Lung (tissue), 12 donors: ENCODE measurements around the gene RPL36. TPM values are rescaled to one million over a fixed set of nuclear protein-coding genes. Genes with fewer than 3 reads are reported as not detected.

Experiments used
- ATAC-seq: fragments of 200-7000 bp; cut with Tn5 transposase; one replicate; pipeline ENCODE4 v1.9.1; 2020; ENCODE audit warnings: moderate number of reproducible peaks; ENCODE audit not compliant: insufficient read depth, low FRiP score
- DNase-seq, 3 donors: peaks; one replicate each; pipeline ENCODE4 v3.0.0-alpha.2; 2013 to 2017
- H3K27ac ChIP-seq, 2 donors: one replicate each; pipeline ENCODE4 v1.5.1; 2013; ENCODE audit warnings: mild to moderate bottlenecking in 2 of 2, moderate library complexity in 2 of 2, control low read depth in 1 of 2, inconsistent platforms in 1 of 2, low read depth in 1 of 2, low read length in 1 of 2
- H3K27me3 ChIP-seq, 3 donors: one replicate each; pipeline ENCODE4 v1.5.1; 2013; ENCODE audit warnings: low read length in 2 of 3; ENCODE audit not compliant: control insufficient read depth in 3 of 3, insufficient read depth in 3 of 3
- H3K36me3 ChIP-seq, 4 donors: one replicate each; pipeline ENCODE4 v1.5.1; 2013; ENCODE audit warnings: low read length in 4 of 4, mild to moderate bottlenecking in 1 of 4, moderate library complexity in 1 of 4; ENCODE audit not compliant: control insufficient read depth in 4 of 4, insufficient read depth in 4 of 4
- H3K4me1 ChIP-seq, 5 donors: one replicate each; pipeline ENCODE4 v1.5.1; 2013; ENCODE audit warnings: low read length in 5 of 5, mild to moderate bottlenecking in 2 of 5, moderate library complexity in 1 of 5; ENCODE audit not compliant: control insufficient read depth in 5 of 5, insufficient read depth in 5 of 5
- H3K4me3 ChIP-seq: one replicate; pipeline ENCODE4 v1.5.1; 2013; ENCODE audit warnings: mild to moderate bottlenecking, control low read depth, moderate library complexity
- H3K9ac ChIP-seq, 2 donors: one replicate each; pipeline ENCODE4 v1.5.1; 2013; ENCODE audit warnings: low read length in 2 of 2, control low read depth in 1 of 2; ENCODE audit not compliant: insufficient read depth in 1 of 2
- H3K9me3 ChIP-seq, 4 donors: one replicate each; pipeline ENCODE4 v1.5.1; 2013; ENCODE audit warnings: low read length in 3 of 4, mild to moderate bottlenecking in 1 of 4, moderate library complexity in 1 of 4; ENCODE audit not compliant: control insufficient read depth in 4 of 4, insufficient read depth in 3 of 4
- WGBS, 2 donors: extraction: QIAGEN DNeasy Blood & Tissue Kit; methylation state at CpG; one replicate each; pipeline ENCODE4 v1.1.7; 2013; 5-methylcytosine and 5-hydroxymethylcytosine counted together
- polyA plus RNA-seq, 2 donors: library from polyadenylated mRNA; stranded (reverse); fragments of 200-250 nt; gene quantifications; one replicate each; pipeline ENCODE4 v1.2.1, GENCODE V29; 2013
- total RNA-seq, 2 donors: library from RNA; depleted of rRNA in 1 of 2; stranded (reverse); fragments of >200 nt in 1 of 2; gene quantifications; one replicate each; pipeline ENCODE4 v1.2.1, GENCODE V29; 2014 to 2021
- TF ChIP-seq, protein P1 (sequence below): IDR thresholded peaks from 2 replicates; pipeline ENCODE4 v1.5.1; 2012; ENCODE audit warnings: mild to moderate bottlenecking; ENCODE audit errors: control extremely low read depth, extremely low read depth
- donor health status: control.
- donor health status: control.
- donor health status: Bipolar disorder and iron deficiency.
- donor health status: healthy.
- donor health status: DM: yes; HTN: yes; CAD: no.

Gene RPL36
- total and polyA plus RNA-seq, 4 donors = 309 to 1,934 (median 702) TPM

- no peak overlapping the region for H3K9ac ChIP-seq
- peaks cover 0 to 16% (median 0%) of the 10 kb centered on the region in 4 donors for H3K36me3 ChIP-seq
- no peak for ATAC-seq
- no peak overlapping the region for H3K27ac ChIP-seq
- TF ChIP-seq, protein P1, sequence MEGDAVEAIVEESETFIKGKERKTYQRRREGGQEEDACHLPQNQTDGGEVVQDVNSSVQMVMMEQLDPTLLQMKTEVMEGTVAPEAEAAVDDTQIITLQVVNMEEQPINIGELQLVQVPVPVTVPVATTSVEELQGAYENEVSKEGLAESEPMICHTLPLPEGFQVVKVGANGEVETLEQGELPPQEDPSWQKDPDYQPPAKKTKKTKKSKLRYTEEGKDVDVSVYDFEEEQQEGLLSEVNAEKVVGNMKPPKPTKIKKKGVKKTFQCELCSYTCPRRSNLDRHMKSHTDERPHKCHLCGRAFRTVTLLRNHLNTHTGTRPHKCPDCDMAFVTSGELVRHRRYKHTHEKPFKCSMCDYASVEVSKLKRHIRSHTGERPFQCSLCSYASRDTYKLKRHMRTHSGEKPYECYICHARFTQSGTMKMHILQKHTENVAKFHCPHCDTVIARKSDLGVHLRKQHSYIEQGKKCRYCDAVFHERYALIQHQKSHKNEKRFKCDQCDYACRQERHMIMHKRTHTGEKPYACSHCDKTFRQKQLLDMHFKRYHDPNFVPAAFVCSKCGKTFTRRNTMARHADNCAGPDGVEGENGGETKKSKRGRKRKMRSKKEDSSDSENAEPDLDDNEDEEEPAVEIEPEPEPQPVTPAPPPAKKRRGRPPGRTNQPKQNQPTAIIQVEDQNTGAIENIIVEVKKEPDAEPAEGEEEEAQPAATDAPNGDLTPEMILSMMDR = no peak
- peaks cover 0 to 7% (median 4%) of the 10 kb centered on the region in 5 donors for H3K4me1 ChIP-seq
- H3K9me3 ChIP-seq = no peaks in the 10 kb centered on the region
- no peak overlapping the region for H3K4me3 ChIP-seq
- no peak for DNase-seq
- WGBS, 2 donors = 91 to 92% methylated on average over 5 of the region's 5 CpGs
- no peaks in the 10 kb centered on the region for H3K27me3 ChIP-seq
Measured at GRCh38 chr19:5674714-5675113, 15.4 kb upstream of the RPL36 start.

DNA sequence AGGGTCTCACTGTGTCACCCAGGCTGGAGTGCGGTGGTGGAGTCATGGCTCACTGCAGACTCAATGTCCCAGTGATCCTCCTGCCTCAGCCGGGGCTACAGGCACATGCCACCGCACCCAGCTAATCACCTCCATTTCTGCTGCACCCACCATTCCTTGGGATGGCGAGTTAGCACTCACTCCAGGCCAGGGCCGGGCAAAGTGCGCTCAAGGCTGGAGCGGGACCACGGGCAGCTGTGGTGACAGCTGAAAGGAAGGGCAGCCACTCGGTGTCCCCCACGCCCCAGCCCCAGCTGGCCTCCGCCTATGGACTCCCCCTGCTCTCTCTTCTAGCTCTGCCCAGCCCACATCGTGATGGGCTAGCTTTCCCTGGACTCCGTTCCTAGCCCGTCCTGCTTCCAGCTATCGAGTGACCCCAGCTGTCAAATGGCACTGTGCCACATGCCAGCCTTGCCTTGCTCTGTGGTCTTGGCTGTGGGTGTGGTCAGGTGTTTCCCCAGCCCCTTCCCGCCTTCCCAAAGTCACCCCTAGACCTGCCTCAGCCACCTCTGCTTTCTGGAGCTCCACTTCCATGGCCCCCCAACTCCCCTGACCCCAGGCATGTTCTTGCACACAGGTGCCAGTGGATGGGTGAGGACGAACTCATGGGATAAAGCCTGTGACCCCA lies 13.9 kb upstream of the RPL36 start:
- H3K36me3 ChIP-seq = peaks cover 0 to 11% (median 0%) of the 10 kb centered on the region in 4 donors
- no peak for ATAC-seq

DNA sequence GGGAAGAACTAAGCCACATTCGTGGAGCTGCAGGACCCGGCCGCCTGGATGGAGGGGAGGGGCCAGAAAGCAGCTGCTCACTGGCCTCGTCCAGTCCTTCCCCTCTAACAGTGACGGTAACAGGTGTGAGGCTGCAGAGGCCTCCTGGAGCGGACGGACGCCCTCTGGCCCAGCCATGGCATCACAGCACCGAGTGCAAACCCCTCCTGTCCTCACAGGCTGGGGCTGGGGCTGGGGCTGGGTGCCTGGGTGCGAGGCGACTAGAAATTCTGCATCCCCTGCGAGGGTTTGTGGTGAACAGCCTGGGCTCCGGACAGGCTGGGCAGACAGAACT lies 13.4 kb upstream of the RPL36 start:
- 83 to 85% methylated on average over 13 of the region's 13 CpGs for WGBS, 2 donors

More for the DNA sequence above, 13.9 kb upstream of the RPL36 start:
- Histone ChIP-seq H3K4me1 (peaks cover 0 to 11% (median 6%) of the 10 kb centered on the region in 5 donors), H3K9ac (no peak overlapping the region), H3K9me3 (no peaks in the 10 kb centered on the region), H3K27ac (no peak overlapping the region), H3K4me3 (no peak overlapping the region), H3K27me3 (no peaks in the 10 kb centered on the region)
- TF ChIP-seq, protein P1 = no peak
- DNase-seq = no peak
- 83 to 87% methylated on average over 17 of the region's 17 CpGs for WGBS, 2 donors

More for the DNA sequence above, 13.4 kb upstream of the RPL36 start:
- peaks cover 0 to 8% (median 0%) of the 10 kb centered on the region in 4 donors for H3K36me3 ChIP-seq
- no peaks in the 10 kb centered on the region for H3K27me3 ChIP-seq
- no peak overlapping the region for H3K9ac ChIP-seq
- H3K4me3 ChIP-seq = no peak overlapping the region
- peaks cover 0 to 11% (median 6%) of the 10 kb centered on the region in 5 donors for H3K4me1 ChIP-seq
- H3K27ac ChIP-seq = no peak overlapping the region
- TF ChIP-seq, protein P1 = no peak
- no peak for DNase-seq
- ATAC-seq = no peak
- no peaks in the 10 kb centered on the region for H3K9me3 ChIP-seq
